Measurements from ENCODE around the gene REC114.

DNA sequence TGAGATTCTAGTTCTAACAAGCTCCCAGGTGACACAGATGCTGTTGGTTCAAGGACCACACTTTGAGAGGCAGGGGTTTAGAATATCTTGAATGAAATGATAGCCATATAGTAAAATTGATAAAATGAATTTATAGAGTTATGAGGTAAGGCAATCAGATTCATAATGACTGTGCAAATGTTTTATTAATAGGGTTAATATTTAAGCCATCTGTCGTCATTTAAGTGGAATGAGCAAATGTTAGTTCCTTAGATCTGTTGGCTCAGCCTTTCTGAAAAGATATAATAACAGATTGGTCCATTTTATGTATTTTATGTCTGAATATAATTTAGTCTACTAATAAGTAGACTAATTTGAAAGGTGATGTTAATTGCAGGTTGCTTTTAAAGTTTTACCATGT lies 12.9 kb downstream of the REC114 start:
- no peak for TF ChIP-seq POLR2AphosphoS5 (IDR thresholded peaks at IDR 0.05; ENCODE audit: insufficient read depth, low read depth, low read length)
- TF ChIP-seq, protein P1, sequence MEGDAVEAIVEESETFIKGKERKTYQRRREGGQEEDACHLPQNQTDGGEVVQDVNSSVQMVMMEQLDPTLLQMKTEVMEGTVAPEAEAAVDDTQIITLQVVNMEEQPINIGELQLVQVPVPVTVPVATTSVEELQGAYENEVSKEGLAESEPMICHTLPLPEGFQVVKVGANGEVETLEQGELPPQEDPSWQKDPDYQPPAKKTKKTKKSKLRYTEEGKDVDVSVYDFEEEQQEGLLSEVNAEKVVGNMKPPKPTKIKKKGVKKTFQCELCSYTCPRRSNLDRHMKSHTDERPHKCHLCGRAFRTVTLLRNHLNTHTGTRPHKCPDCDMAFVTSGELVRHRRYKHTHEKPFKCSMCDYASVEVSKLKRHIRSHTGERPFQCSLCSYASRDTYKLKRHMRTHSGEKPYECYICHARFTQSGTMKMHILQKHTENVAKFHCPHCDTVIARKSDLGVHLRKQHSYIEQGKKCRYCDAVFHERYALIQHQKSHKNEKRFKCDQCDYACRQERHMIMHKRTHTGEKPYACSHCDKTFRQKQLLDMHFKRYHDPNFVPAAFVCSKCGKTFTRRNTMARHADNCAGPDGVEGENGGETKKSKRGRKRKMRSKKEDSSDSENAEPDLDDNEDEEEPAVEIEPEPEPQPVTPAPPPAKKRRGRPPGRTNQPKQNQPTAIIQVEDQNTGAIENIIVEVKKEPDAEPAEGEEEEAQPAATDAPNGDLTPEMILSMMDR (IDR thresholded peaks at IDR 0.05; ENCODE audit: extremely low read depth in 1 of 2, insufficient read depth in 1 of 2, low read depth in 1 of 2, low read length in 2 of 2): no peak
- TF ChIP-seq EZH2 (IDR thresholded peaks at IDR 0.05; ENCODE audit: borderline replicate concordance, low read depth, low read length, severe bottlenecking): no peak
- no peak for TF ChIP-seq POLR2A (IDR thresholded peaks at IDR 0.05; ENCODE audit: low read depth, low read length)
- no peak for TF ChIP-seq JUN (IDR thresholded peaks at IDR 0.05; ENCODE audit: borderline replicate concordance, insufficient read depth, insufficient read length, low read depth)
- TF ChIP-seq MYC (IDR thresholded peaks at IDR 0.05; ENCODE audit: low read depth, low read length): no peak
- TF ChIP-seq, protein P2, sequence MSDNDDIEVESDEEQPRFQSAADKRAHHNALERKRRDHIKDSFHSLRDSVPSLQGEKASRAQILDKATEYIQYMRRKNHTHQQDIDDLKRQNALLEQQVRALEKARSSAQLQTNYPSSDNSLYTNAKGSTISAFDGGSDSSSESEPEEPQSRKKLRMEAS (IDR thresholded peaks at IDR 0.05; ENCODE audit: insufficient read depth, insufficient read length): no peak
